Bronchial epithelial cell (primary cell): ENCODE results near the gene STAM2. TPM values are rescaled to one million over a fixed set of nuclear protein-coding genes. Genes with fewer than 3 reads are reported as not detected.
"Not testable (repeated sequence)": the region's sequence is repeated elsewhere in the genome, so short reads cannot be mapped to it uniquely, and the experiment has no call there.

Experiments
- DNase-seq: peaks from one replicate; pipeline ENCODE4 v3.0.0-alpha.2; 2010; ENCODE audit warnings: low read depth
- FAIRE-seq: peaks from 2 replicates; lab custom pipeline; 2011; peaks lifted over from hg19 to GRCh38; lab: Jason Lieb, UNC
- H3K27me3 ChIP-seq: 2 replicates; pipeline ENCODE4 v1.5.1; 2011; ENCODE audit warnings: low read length; ENCODE audit not compliant: control insufficient read depth, insufficient read depth
- H3K36me3 ChIP-seq: 2 replicates; pipeline ENCODE4 v1.5.1; 2011; ENCODE audit warnings: low read length; ENCODE audit not compliant: control insufficient read depth, insufficient read depth
- H3K4me3 ChIP-seq: 2 replicates; pipeline ENCODE4 v1.5.1; 2011; ENCODE audit warnings: mild to moderate bottlenecking, low read depth, low read length, control low read depth
- CTCF ChIP-seq: IDR thresholded peaks from 2 replicates; pipeline ENCODE4 v1.5.1; 2011; ENCODE audit warnings: mild to moderate bottlenecking, moderate library complexity, low read length, control low read depth, inconsistent platforms; ENCODE audit not compliant: insufficient read depth, severe bottlenecking
- total RNA-seq: library from RNA; depleted of rRNA; stranded (reverse); fragments of >200 nt; gene quantifications from 2 replicates; pipeline ENCODE4 v1.2.1, GENCODE V29; 2014

Gene STAM2
- total RNA-seq, 1 donor from 2014 or later: 32.1 TPM

- no peak overlapping the region for H3K4me3 ChIP-seq
- DNase-seq: no peak
- no peaks in the 10 kb centered on the region for H3K27me3 ChIP-seq
- no peak for FAIRE-seq
- no peak for TF ChIP-seq CTCF
- no peaks in the 10 kb centered on the region for H3K36me3 ChIP-seq
Observed at GRCh38 chr2:152201466-152201830, 25.9 kb upstream of the STAM2 start.

DNA sequence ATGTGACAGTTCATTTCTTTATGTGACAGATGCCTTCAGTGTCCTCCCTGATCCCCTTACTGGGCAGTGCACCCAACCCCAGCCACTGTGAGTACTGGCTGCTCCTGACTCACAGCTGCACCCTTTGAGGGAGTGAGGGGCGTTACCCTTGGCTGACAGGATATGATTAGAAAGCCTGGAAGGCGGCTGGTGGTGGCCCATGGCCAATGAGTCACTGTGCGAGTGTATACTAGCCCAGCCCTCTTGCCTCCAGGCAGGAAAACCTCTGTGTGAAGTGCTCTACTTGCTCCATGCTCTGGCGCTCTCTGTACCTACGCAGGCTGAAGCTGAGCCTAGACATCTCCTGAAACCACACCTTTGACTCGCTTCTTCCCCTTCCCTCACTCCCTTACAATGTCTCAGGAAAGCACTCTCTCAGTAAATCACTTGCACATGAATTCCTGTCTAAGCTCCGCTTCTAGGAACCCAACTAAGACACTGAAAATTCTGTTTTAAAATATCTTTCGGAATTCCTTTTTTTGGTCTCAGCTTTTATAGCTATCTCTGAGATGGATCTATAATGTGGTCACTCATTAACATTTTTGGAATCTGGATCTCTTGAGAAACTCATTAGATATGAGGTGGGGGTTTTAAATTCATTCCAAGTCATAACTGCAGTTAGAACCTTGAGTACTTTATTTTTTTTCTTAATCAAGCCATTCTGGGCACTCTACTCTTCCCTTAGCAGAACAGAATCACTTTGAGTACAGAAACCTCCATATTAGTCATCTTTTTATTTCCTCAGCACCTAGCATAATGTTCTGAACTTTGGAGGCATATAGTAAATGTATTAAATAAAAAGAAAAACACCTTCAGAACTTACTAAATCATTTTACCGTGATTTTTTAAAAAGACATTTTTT lies 25.3 kb upstream of the STAM2 start:
- DNase-seq (peak; percentile 100), FAIRE-seq (peak; percentile 75)
- Histone ChIP-seq H3K27me3 (no peaks in the 10 kb centered on the region), H3K36me3 (no peaks in the 10 kb centered on the region), H3K4me3 (no peak overlapping the region)
- TF ChIP-seq CTCF: no peak

DNA sequence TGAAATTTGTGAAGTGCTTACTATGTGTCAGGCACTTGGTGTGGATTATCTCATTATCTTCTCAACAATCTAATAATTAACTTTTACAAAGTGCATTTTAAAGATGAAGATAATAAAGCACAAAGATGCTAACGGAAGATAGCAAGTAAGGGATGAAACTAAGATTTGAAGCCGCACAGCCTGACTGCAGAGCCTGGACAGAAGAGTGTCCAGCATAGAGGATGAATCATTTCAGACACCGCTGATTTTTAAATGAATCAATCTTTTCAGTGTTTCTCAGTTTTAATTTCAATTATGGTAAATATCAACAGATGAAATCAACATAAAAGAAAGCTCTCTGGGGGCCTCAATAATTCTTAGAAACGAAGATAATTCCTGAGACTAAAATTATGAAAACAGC lies 24.5 kb upstream of the STAM2 start:
- DNase-seq: no peak
- no peak for FAIRE-seq
- TF ChIP-seq CTCF: no peak

GRCh38 chr2:152198499-152198898 lies 22.9 kb upstream of the STAM2 start:
- no peaks in the 10 kb centered on the region for H3K27me3 ChIP-seq
- FAIRE-seq (no peak), DNase-seq (no peak)
- no peak for TF ChIP-seq CTCF
- no peak overlapping the region for H3K4me3 ChIP-seq
- no peaks in the 10 kb centered on the region for H3K36me3 ChIP-seq

More for the DNA sequence above, 24.5 kb upstream of the STAM2 start:
- H3K27me3 ChIP-seq: no peaks in the 10 kb centered on the region
- no peaks in the 10 kb centered on the region for H3K36me3 ChIP-seq
- H3K4me3 ChIP-seq: no peak overlapping the region

- not testable (repeated sequence) for H3K27me3 ChIP-seq, FAIRE-seq, H3K4me3 ChIP-seq, H3K36me3 ChIP-seq
- peak; percentile 40 for DNase-seq
Observed at GRCh38 chr2:152197508-152198284, 22.1 kb upstream of the STAM2 start.
